HUES64 (cell line): ENCODE data around the gene WNT7B.

Experiments
- H3K27ac ChIP-seq: 2 replicates; pipeline ENCODE4 v1.7.0; 2013; ENCODE audit warnings: low read depth, low read length, inconsistent platforms
- H3K27me3 ChIP-seq: 2 replicates; pipeline ENCODE4 v1.6.1; 2013; ENCODE audit warnings: mild to moderate bottlenecking, low read length; ENCODE audit not compliant: insufficient read depth
- H3K36me3 ChIP-seq: 2 replicates; pipeline ENCODE4 v1.6.1; 2013; ENCODE audit warnings: mild to moderate bottlenecking, low read length; ENCODE audit not compliant: insufficient read depth
- H3K4me1 ChIP-seq: 2 replicates; pipeline ENCODE4 v1.6.1; 2013; ENCODE audit warnings: mild to moderate bottlenecking, low read length, moderate library complexity; ENCODE audit not compliant: insufficient read depth
- H3K4me3 ChIP-seq: 2 replicates; pipeline ENCODE4 v1.5.1; 2013; ENCODE audit warnings: mild to moderate bottlenecking, low read length, moderate library complexity
- H3K9ac ChIP-seq: 2 replicates; pipeline ENCODE4 v1.6.1; 2013; ENCODE audit warnings: mild to moderate bottlenecking, low read depth, low read length
- H3K9me3 ChIP-seq: 2 replicates; pipeline ENCODE4 v1.6.1; 2013; ENCODE audit warnings: low read depth, low read length; ENCODE audit not compliant: insufficient read depth
- WGBS: fragments of 150-250, 120-280 bp; methylation state at CpG from one replicate; pipeline ENCODE4 v1.1.7; 2013; ENCODE audit warnings: missing lambda C conversion rate; 5-methylcytosine and 5-hydroxymethylcytosine counted together

WNT7B gene

GRCh38 chr22:45910928-45911467 lies 66.0 kb downstream of the WNT7B start:
- 91% methylated on average over 17 of the region's 17 CpGs for WGBS
- no peak overlapping the region for H3K4me3 ChIP-seq

GRCh38 chr22:45908961-45909360 lies 68.0 kb downstream of the WNT7B start:
- H3K4me3 ChIP-seq = no peak overlapping the region
- H3K4me1 ChIP-seq = no peaks in the 10 kb centered on the region
- no peaks in the 10 kb centered on the region for H3K36me3 ChIP-seq
- H3K27me3 ChIP-seq = no peaks in the 10 kb centered on the region
- no peaks in the 10 kb centered on the region for H3K9me3 ChIP-seq
- H3K9ac ChIP-seq = no peak overlapping the region
- 91% methylated on average over 6 of the region's 6 CpGs for WGBS
- H3K27ac ChIP-seq = no peak overlapping the region

More at GRCh38 chr22:45910928-45911467, 66.0 kb downstream of the WNT7B start:
- Histone ChIP-seq H3K27ac (no peak overlapping the region), H3K9ac (no peak overlapping the region), H3K4me1 (no peaks in the 10 kb centered on the region), H3K36me3 (no peaks in the 10 kb centered on the region), H3K27me3 (no peaks in the 10 kb centered on the region), H3K9me3 (no peaks in the 10 kb centered on the region)

DNA sequence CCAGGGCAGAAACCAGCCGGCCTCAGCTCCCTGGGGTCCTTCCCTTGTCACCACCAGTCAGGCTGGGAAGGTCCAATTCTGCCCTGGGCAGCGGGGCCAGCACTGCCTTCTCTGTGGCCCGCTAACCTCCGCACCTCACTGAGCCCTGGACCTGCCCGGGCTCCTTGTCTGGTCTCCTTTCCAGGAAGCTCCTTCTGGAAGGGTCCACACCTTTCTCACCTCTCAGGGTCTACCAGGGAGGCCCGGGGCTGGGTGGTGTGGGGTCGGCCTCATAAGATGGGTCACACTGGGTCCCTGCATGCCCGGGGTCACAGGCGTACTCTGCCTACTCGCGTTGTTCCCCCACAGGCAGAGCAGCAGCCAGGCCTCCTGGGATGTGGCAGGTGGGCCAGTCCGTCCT lies 69.0 kb downstream of the WNT7B start:
- no peak overlapping the region for H3K4me3 ChIP-seq
- H3K36me3 ChIP-seq = no peaks in the 10 kb centered on the region
- no peaks in the 10 kb centered on the region for H3K27me3 ChIP-seq
- no peak overlapping the region for H3K9ac ChIP-seq
- no peaks in the 10 kb centered on the region for H3K9me3 ChIP-seq
- H3K4me1 ChIP-seq = no peaks in the 10 kb centered on the region
- H3K27ac ChIP-seq = no peak overlapping the region
- WGBS = 92% methylated on average over 12 of the region's 12 CpGs

DNA sequence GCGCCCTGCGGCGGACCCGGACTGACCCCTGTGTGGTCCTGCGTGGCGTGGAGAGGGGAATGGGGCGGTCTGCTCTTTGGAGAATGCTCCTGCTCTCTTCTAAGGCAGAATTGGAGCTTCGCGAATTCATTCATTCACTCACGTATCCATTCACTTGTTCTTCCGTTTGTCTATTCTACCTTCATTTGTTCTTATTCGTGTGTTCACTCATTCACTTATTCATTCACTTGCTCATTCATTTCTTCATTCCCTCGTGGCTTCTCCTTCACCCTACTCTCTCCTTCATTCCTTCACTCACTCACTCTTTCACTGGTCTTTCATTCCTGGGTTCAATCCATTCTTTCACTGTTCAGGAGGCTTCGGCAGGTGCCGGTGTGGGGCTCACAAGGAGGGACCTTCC lies 69.6 kb downstream of the WNT7B start:
- 96% methylated on average over 15 of the region's 15 CpGs for WGBS
- no peaks in the 10 kb centered on the region for H3K27me3 ChIP-seq
- H3K9ac ChIP-seq = no peak overlapping the region
- no peak overlapping the region for H3K4me3 ChIP-seq
- no peaks in the 10 kb centered on the region for H3K36me3 ChIP-seq
- H3K9me3 ChIP-seq = no peaks in the 10 kb centered on the region
- H3K4me1 ChIP-seq = no peaks in the 10 kb centered on the region
- no peak overlapping the region for H3K27ac ChIP-seq

GRCh38 chr22:45906946-45907345 lies 70.0 kb downstream of the WNT7B start:
- Histone ChIP-seq H3K9me3 (no peaks in the 10 kb centered on the region), H3K4me3 (no peak overlapping the region), H3K27me3 (no peaks in the 10 kb centered on the region), H3K27ac (no peak overlapping the region), H3K36me3 (no peaks in the 10 kb centered on the region), H3K9ac (no peak overlapping the region), H3K4me1 (no peaks in the 10 kb centered on the region)
- WGBS = 93% methylated on average over 13 of the region's 13 CpGs

GRCh38 chr22:45905924-45906865 lies 70.8 kb downstream of the WNT7B start:
- no peaks in the 10 kb centered on the region for H3K9me3 ChIP-seq
- H3K27me3 ChIP-seq = no peaks in the 10 kb centered on the region
- H3K36me3 ChIP-seq = no peaks in the 10 kb centered on the region
- no peak overlapping the region for H3K4me3 ChIP-seq
- no peak overlapping the region for H3K9ac ChIP-seq
- no peaks in the 10 kb centered on the region for H3K4me1 ChIP-seq
- H3K27ac ChIP-seq = no peak overlapping the region
- 89% methylated on average over 33 of the region's 33 CpGs for WGBS

DNA sequence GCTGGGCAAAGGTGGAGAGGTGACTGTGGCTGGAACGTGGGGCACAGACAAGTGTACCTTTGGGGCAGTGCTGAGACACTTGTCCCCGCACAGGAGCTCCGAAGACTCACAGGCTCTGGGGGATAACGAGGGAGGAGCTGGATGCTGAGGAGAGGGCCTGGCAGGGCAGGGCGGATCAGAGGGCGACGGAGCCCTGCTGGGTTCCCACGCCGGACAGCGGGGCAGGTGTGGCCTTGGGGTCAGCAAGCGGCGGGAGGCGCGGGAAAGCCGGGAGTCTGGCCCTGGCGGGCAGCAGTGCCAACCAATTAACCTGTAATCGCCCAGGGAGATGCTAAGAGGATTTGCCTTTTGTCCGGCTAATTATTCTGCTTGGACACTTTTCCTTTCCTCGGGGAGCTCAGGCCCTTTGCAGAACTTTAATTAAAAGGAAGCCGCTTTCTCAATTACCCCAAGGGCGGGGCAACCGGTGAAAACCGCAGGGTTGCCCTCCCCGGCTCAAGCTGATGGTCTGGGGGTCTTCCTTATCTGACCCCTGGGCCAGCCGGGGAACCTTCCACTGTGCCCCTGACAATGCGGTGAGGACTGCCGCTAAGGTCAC lies 71.5 kb downstream of the WNT7B start:
- H3K27ac ChIP-seq = no peak overlapping the region
- no peaks in the 10 kb centered on the region for H3K27me3 ChIP-seq
- no peaks in the 10 kb centered on the region for H3K4me1 ChIP-seq
- H3K9me3 ChIP-seq = no peaks in the 10 kb centered on the region
- H3K4me3 ChIP-seq = no peak overlapping the region
- no peaks in the 10 kb centered on the region for H3K36me3 ChIP-seq
- WGBS = 89% methylated on average over 27 of the region's 27 CpGs
- no peak overlapping the region for H3K9ac ChIP-seq

- Histone ChIP-seq H3K27ac (no peak overlapping the region), H3K9ac (no peak overlapping the region), H3K4me1 (no peaks in the 10 kb centered on the region), H3K27me3 (no peaks in the 10 kb centered on the region), H3K4me3 (no peak overlapping the region), H3K36me3 (no peaks in the 10 kb centered on the region), H3K9me3 (no peaks in the 10 kb centered on the region)
- 91% methylated on average over 7 of the region's 7 CpGs for WGBS
Measured at GRCh38 chr22:45904236-45904635, 72.7 kb downstream of the WNT7B start.

GRCh38 chr22:45903355-45904135 lies 73.4 kb downstream of the WNT7B start:
- 87% methylated on average over 28 of the region's 28 CpGs for WGBS
- H3K4me3 ChIP-seq = no peak overlapping the region
- H3K9me3 ChIP-seq = no peaks in the 10 kb centered on the region
- no peak overlapping the region for H3K9ac ChIP-seq
- no peaks in the 10 kb centered on the region for H3K4me1 ChIP-seq
- H3K36me3 ChIP-seq = no peaks in the 10 kb centered on the region
- H3K27ac ChIP-seq = no peak overlapping the region
- no peaks in the 10 kb centered on the region for H3K27me3 ChIP-seq

GRCh38 chr22:45897736-45898135 lies 79.2 kb downstream of the WNT7B start:
- no peaks in the 10 kb centered on the region for H3K36me3 ChIP-seq
- H3K4me3 ChIP-seq = no peak overlapping the region
- no peak overlapping the region for H3K27ac ChIP-seq
- no peaks in the 10 kb centered on the region for H3K9me3 ChIP-seq
- 0 out of 2 replicates have a peak, but pooled peaks cover 12% of the 10 kb centered on the region for H3K4me1 ChIP-seq
- H3K27me3 ChIP-seq = no peaks in the 10 kb centered on the region; the same call in 1 of the 2 replicates
- no peak overlapping the region for H3K9ac ChIP-seq
- 92% methylated on average over 6 of the region's 6 CpGs for WGBS
